HepG2 (cell line): ENCODE data around the gene MITF.

ENCODE experiments used
- NFE2L2 ChIP-seq: fragments of 150-350 bp; IDR thresholded peaks from 2 replicates; pipeline ENCODE4 v1.6.1; 2014; ENCODE audit warnings: low read length
- REPIN1 ChIP-seq: sonication (generic); formaldehyde crosslinking; IDR thresholded peaks from 2 replicates; pipeline ENCODE4 v1.8.0; 2022; ENCODE audit warnings: missing genetic modification reagents, low read depth, mild to moderate bottlenecking, borderline replicate concordance
- ZBTB43 ChIP-seq: sonication (generic); formaldehyde crosslinking; conservative IDR thresholded peaks from 2 replicates; pipeline ENCODE4 v1.4.0; 2020; ENCODE audit warnings: missing genetic modification reagents
- ZNF629 ChIP-seq: sonication (generic); formaldehyde crosslinking; conservative IDR thresholded peaks from 2 replicates; pipeline ENCODE4 v1.5.0; 2020; ENCODE audit warnings: missing genetic modification reagents
- ZNF883 ChIP-seq: sonication (generic); formaldehyde crosslinking; IDR thresholded peaks from 2 replicates; pipeline ENCODE4 v1.5.1; 2020; ENCODE audit warnings: mild to moderate bottlenecking, missing genetic modification reagents; ENCODE audit errors: not compliant biosample characterization
- ZXDC ChIP-seq: sonication (generic); formaldehyde crosslinking; IDR thresholded peaks from 2 replicates; pipeline ENCODE4 v1.5.0; 2020; ENCODE audit warnings: mild to moderate bottlenecking, missing genetic modification reagents
- TF ChIP-seq, protein P1 (sequence below): sonication (generic); formaldehyde crosslinking; IDR thresholded peaks from 2 replicates; pipeline ENCODE4 v1.4.0; 2020; ENCODE audit warnings: missing genetic modification reagents
- TF ChIP-seq, protein P2 (sequence below): sonication (generic); formaldehyde crosslinking; IDR thresholded peaks from 2 replicates; pipeline ENCODE4 v1.5.0; 2020; ENCODE audit warnings: mild to moderate bottlenecking, missing genetic modification reagents, moderate library complexity
- TF ChIP-seq, protein P3 (sequence below): IDR thresholded peaks from 2 replicates; pipeline ENCODE4 v1.6.1; 2016; ENCODE audit warnings: low read depth

GRCh38 chr3:69944931-69945493 lies 205.7 kb downstream of the MITF start:
- TF ChIP-seq, protein P1, sequence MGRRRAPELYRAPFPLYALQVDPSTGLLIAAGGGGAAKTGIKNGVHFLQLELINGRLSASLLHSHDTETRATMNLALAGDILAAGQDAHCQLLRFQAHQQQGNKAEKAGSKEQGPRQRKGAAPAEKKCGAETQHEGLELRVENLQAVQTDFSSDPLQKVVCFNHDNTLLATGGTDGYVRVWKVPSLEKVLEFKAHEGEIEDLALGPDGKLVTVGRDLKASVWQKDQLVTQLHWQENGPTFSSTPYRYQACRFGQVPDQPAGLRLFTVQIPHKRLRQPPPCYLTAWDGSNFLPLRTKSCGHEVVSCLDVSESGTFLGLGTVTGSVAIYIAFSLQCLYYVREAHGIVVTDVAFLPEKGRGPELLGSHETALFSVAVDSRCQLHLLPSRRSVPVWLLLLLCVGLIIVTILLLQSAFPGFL (CRISPR knock-in tag): no peak
- no peak for TF ChIP-seq ZXDC (CRISPR knock-in tag)
- TF ChIP-seq ZNF629 (CRISPR knock-in tag): no peak
- TF ChIP-seq, protein P2, sequence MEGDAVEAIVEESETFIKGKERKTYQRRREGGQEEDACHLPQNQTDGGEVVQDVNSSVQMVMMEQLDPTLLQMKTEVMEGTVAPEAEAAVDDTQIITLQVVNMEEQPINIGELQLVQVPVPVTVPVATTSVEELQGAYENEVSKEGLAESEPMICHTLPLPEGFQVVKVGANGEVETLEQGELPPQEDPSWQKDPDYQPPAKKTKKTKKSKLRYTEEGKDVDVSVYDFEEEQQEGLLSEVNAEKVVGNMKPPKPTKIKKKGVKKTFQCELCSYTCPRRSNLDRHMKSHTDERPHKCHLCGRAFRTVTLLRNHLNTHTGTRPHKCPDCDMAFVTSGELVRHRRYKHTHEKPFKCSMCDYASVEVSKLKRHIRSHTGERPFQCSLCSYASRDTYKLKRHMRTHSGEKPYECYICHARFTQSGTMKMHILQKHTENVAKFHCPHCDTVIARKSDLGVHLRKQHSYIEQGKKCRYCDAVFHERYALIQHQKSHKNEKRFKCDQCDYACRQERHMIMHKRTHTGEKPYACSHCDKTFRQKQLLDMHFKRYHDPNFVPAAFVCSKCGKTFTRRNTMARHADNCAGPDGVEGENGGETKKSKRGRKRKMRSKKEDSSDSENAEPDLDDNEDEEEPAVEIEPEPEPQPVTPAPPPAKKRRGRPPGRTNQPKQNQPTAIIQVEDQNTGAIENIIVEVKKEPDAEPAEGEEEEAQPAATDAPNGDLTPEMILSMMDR (CRISPR knock-in tag): no peak
- TF ChIP-seq ZNF883 (CRISPR knock-in tag): no peak
- no peak for TF ChIP-seq REPIN1 (CRISPR knock-in tag)
- TF ChIP-seq, protein P3, sequence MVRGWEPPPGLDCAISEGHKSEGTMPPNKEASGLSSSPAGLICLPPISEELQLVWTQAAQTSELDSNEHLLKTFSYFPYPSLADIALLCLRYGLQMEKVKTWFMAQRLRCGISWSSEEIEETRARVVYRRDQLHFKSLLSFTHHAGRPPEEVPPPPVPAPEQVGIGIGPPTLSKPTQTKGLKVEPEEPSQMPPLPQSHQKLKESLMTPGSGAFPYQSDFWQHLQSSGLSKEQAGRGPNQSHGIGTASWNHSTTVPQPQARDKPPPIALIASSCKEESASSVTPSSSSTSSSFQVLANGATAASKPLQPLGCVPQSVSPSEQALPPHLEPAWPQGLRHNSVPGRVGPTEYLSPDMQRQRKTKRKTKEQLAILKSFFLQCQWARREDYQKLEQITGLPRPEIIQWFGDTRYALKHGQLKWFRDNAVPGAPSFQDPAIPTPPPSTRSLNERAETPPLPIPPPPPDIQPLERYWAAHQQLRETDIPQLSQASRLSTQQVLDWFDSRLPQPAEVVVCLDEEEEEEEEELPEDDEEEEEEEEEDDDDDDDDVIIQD (CRISPR knock-in tag): no peak
- no peak for TF ChIP-seq ZBTB43
- TF ChIP-seq NFE2L2: no peak
